ENCODE results near the gene U2AF1L4. TPM values are rescaled to one million over a fixed set of nuclear protein-coding genes. Genes with fewer than 3 reads are reported as not detected.

The U2AF1L4 gene
- total RNA-seq, 4 donors from 2014 or later: 34.8 to 122 (median 44.9) TPM

- peaks cover 11% of the 10 kb centered on the region for H3K27me3 ChIP-seq
- TF ChIP-seq POLR2AphosphoS5 (IDR thresholded peaks at IDR 0.05) (no peak), POLR2A (IDR thresholded peaks at IDR 0.05) (no peak), EP300 (IDR thresholded peaks at IDR 0.05; ENCODE audit: low read depth) (no peak)
- TF ChIP-seq, protein P1, sequence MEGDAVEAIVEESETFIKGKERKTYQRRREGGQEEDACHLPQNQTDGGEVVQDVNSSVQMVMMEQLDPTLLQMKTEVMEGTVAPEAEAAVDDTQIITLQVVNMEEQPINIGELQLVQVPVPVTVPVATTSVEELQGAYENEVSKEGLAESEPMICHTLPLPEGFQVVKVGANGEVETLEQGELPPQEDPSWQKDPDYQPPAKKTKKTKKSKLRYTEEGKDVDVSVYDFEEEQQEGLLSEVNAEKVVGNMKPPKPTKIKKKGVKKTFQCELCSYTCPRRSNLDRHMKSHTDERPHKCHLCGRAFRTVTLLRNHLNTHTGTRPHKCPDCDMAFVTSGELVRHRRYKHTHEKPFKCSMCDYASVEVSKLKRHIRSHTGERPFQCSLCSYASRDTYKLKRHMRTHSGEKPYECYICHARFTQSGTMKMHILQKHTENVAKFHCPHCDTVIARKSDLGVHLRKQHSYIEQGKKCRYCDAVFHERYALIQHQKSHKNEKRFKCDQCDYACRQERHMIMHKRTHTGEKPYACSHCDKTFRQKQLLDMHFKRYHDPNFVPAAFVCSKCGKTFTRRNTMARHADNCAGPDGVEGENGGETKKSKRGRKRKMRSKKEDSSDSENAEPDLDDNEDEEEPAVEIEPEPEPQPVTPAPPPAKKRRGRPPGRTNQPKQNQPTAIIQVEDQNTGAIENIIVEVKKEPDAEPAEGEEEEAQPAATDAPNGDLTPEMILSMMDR (IDR thresholded peaks at IDR 0.05): no peak
- H3K4me1 ChIP-seq: no peaks in the 10 kb centered on the region
- H3K4me3 ChIP-seq: no peak overlapping the region
- WGBS, 2 donors (ENCODE audit: low coverage in 1 of 2): 85 to 100% methylated on average over 2 to 8 of the region's 9 CpGs
- in situ Hi-C loops (cut with MboI; ENCODE audit: low pct_ligation_motif_present in 1 of 4, low pct_unique_long_range_greater_than_20kb in 1 of 4, low sequenced_read_pairs in 3 of 4): no loop called here
- H3K27ac ChIP-seq: no peak overlapping the region
- no peak for DNase-seq
- H3K9me3 ChIP-seq: no peaks in the 10 kb centered on the region
- intact Hi-C loops (cut with DNase I; ENCODE audit: low total_unique reads): no loop called here
- no peaks in the 10 kb centered on the region for H3K36me3 ChIP-seq
Measured at GRCh38 chr19:35791814-35792279, 46.6 kb upstream of the U2AF1L4 start.

GRCh38 chr19:35790981-35791813 lies 46.0 kb upstream of the U2AF1L4 start:
- intact Hi-C loops (cut with DNase I; ENCODE audit: low total_unique reads): no loop called here
- H3K27ac ChIP-seq: no peak overlapping the region
- TF ChIP-seq EP300 (IDR thresholded peaks at IDR 0.05; ENCODE audit: low read depth): no peak
- TF ChIP-seq POLR2A (IDR thresholded peaks at IDR 0.05): no peak
- TF ChIP-seq, protein P1 (IDR thresholded peaks at IDR 0.05): no peak
- no peak for TF ChIP-seq POLR2AphosphoS5 (IDR thresholded peaks at IDR 0.05)

GRCh38 chr19:35789978-35790944 lies 45.0 kb upstream of the U2AF1L4 start:
- 85% methylated on average over 9 of the region's 19 CpGs; no CpG with 5 or more reads in 1 of the 2 donors for WGBS, 2 donors (ENCODE audit: low coverage in 1 of 2)

More at GRCh38 chr19:35790981-35791813, 46.0 kb upstream of the U2AF1L4 start:
- no peak for DNase-seq
- H3K36me3 ChIP-seq: no peaks in the 10 kb centered on the region
- no peaks in the 10 kb centered on the region for H3K4me1 ChIP-seq
- in situ Hi-C loops (cut with MboI; ENCODE audit: low pct_ligation_motif_present in 1 of 4, low pct_unique_long_range_greater_than_20kb in 1 of 4, low sequenced_read_pairs in 3 of 4): no loop called here
- H3K9me3 ChIP-seq: no peaks in the 10 kb centered on the region
- no peak overlapping the region for H3K4me3 ChIP-seq
- H3K27me3 ChIP-seq: peaks cover 4% of the 10 kb centered on the region
- 67% methylated on average over 13 of the region's 20 CpGs; no CpG with 5 or more reads in 1 of the 2 donors for WGBS, 2 donors (ENCODE audit: low coverage in 1 of 2)

More at GRCh38 chr19:35789978-35790944, 45.0 kb upstream of the U2AF1L4 start:
- no peaks in the 10 kb centered on the region for H3K9me3 ChIP-seq
- in situ Hi-C loops (cut with MboI; ENCODE audit: low pct_ligation_motif_present in 1 of 4, low pct_unique_long_range_greater_than_20kb in 1 of 4, low sequenced_read_pairs in 3 of 4): no loop called here
- TF ChIP-seq EP300 (IDR thresholded peaks at IDR 0.05; ENCODE audit: low read depth): no peak
- TF ChIP-seq, protein P1 (IDR thresholded peaks at IDR 0.05): no peak
- TF ChIP-seq POLR2A (IDR thresholded peaks at IDR 0.05): no peak
- no peak for TF ChIP-seq POLR2AphosphoS5 (IDR thresholded peaks at IDR 0.05)
- intact Hi-C loops (cut with DNase I; ENCODE audit: low total_unique reads): no loop called here
- H3K27ac ChIP-seq: no peak overlapping the region
- no peak for DNase-seq
- no peaks in the 10 kb centered on the region for H3K36me3 ChIP-seq
- no peaks in the 10 kb centered on the region for H3K27me3 ChIP-seq
- H3K4me1 ChIP-seq: no peaks in the 10 kb centered on the region
- H3K4me3 ChIP-seq: no peak overlapping the region

All from transverse colon (tissue), 4 donors.